Prostate gland (tissue), 2 donors: Measurements from ENCODE around the gene LIX1L.
A peak's percentile ranks its signal among the peaks of the same experiment; 100 is the strongest.

Experiments
- CTCF ChIP-seq, 4 experiments: fragments of 200-600 bp in 2 of 4; fragments of 450-650 bp in 2 of 4; sonication (generic) in 2 of 4; IDR thresholded peaks; 1 replicate in 3 of 4; 2 replicates in 1 of 4; pipeline ENCODE4 v1.5.1; 2016 to 2019; ENCODE audit warnings: antibody characterized with exemption in 4 of 4, mild to moderate bottlenecking in 2 of 4, moderate library complexity in 2 of 4
- POLR2A ChIP-seq: fragments of 450-650 bp; IDR thresholded peaks from one replicate; pipeline ENCODE4 v1.6.1; 2016; ENCODE audit warnings: antibody characterized with exemption, mild to moderate bottlenecking
- POLR2AphosphoS5 ChIP-seq: sonication (generic); formaldehyde crosslinking; IDR thresholded peaks from one replicate; pipeline ENCODE4 v1.6.1; 2017; ENCODE audit warnings: antibody characterized with exemption

DNA sequence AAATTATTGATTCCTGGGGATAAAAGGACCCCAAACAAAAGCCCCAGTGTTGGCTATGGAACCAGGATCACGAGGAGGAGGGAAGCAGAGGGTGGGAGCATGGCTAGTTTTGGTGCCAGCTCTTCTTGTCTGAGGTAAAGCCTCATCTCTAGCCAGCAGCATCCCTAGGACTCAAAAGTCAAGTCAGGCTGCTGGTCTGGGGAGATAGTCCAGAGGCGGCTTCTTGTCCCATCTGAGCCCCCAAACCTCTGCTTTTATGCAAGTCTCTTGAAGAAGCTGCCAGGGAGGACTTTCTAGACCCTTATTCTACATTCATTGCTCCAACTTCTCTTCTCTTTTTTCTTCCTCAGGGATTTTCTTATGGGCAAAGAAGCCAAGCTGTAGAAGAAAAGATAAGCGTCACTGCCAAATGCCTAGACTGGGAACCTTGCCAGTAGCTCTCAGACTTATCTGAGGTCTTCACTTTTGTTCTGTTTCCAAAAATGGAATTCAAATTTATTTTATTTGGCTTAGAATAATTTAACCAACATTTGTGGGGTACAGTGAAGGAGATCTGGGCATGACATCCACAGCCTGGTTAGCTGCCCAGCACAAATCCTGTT, 65.2 kb downstream of the LIX1L start:
- TF ChIP-seq CTCF (IDR thresholded peaks at IDR 0.05) (no peak), POLR2A (peak; percentile 4), POLR2AphosphoS5 (no peak)
